NCI-H524 (cell line): ENCODE results near the gene MDM2.

Experiments
- DNase-seq, 2 experiments: peaks; one replicate each; lab custom pipeline; 2025; lab: John Stamatoyannopoulos, UW

Gene MDM2

DNA sequence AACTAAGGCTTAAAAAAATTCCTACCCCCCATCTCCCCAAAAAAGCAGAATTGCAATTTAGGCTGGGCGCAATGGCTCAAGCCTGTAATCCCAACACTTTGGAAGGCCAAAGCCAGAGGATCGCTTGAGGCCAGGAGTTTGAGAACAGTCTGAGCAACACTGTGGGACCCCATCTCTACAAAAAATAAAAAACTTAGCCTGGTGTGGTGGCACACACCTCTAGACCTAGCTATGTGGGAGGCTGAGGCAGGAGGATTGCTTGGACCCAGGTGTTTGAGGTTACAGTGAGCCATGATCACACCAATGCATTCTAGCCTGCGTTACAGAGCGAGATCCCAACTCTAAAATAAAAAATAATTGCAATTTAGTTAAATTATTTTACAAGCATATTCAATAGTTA lies 70.9 kb downstream of the MDM2 start:
- DNase-seq = no peak

DNA sequence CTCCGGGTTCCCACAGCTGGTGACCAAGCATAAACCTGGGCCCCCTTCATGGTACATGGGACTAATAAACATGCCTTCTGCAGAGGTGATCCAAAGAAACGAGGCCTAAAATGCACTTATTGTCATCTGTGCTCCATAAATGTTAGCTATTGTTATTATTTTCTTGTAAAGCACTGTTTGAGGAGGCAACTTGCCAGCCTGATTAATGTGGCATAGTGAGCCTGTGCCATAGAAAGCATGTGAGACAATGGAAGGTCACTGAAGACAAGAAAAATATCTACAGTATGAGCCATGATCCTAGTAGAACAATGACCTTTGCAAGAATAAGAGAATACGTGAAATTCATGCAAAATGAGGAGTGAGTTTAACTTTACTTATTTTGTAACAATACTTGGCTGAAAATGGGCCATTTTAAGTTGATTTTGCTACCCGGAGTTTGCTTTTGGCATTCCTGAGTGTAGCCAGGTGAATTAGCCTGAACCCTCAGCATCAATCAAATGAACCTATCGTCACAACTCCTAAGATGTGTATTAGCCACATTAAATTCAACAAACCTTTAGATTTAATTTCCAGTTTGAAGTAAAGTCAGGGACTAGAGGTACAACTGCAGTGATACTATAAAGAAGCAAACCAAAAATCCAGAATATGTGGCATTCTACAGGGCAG lies 72.8 kb downstream of the MDM2 start:
- DNase-seq = no peak

DNA sequence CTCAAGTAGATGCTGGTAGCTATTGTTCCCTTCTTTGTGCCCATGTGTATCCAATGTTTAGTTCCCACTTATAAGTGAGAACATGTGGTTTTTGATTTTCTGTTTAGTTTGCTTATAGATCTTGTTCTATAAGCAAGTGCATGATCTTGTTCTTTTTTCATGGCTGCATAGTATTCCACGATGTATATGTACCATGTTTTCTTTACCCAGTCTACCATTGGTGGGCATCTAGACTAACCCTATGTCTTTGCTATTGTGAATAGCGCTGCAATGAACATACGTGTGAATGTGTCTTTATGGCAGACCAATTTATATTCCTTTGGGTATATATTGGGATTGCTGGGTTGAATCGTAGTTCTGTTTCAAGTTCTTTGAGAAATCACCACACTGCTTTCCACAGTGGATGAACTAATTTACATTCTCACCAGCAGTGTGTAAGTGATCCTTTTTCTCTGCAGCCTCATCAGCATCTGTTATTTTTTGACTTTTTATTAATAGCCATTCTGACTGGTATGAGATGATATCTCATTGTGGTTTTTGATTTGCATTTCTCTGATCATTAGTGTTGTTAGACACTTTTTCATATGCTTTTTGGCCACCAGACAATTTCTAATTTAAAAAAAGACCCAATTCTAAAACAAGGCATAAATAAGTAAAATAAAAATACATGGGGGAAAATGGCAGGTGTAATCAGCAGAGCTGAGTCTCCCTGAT lies 74.4 kb downstream of the MDM2 start:
- DNase-seq = no peak

DNA sequence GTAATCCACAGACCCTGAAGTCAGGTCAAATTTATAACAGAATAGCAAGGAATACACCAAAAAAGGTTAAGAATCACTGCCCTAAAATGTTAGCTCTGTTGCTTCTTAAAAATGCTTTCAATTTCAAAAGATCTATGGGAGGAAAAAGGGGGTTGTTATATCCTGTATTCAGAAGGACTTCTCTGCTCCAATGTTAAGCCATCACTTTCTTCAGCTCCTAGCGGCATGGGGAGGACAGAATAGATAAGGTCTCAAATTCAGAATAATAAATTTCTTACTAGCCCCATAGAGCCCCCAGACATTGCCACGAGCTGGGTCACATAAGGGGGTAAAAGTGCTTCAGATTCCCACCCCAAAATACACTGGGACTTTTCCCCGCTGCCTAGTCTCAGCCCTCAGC lies 75.2 kb downstream of the MDM2 start:
- no peak for DNase-seq

DNA sequence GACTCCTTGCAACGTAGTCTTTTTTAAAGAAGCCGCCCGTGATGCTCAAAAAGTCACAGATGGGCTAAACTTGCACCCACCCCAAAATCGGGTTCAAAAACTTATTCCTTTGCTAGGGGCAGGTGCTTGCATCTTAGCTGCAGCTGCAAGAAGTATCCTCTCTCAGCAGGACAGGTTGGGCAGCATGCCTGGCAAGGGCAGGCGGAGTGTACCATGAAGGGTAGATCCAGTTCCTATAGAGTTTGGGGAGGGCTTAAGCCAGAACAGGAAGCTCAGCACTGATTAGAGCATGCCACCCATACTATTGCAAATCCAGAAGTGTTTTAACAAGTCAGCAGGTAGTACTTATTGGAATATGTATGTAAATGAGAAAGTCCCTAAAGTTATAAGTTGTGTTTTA lies 76.3 kb downstream of the MDM2 start:
- DNase-seq = no peak

DNA sequence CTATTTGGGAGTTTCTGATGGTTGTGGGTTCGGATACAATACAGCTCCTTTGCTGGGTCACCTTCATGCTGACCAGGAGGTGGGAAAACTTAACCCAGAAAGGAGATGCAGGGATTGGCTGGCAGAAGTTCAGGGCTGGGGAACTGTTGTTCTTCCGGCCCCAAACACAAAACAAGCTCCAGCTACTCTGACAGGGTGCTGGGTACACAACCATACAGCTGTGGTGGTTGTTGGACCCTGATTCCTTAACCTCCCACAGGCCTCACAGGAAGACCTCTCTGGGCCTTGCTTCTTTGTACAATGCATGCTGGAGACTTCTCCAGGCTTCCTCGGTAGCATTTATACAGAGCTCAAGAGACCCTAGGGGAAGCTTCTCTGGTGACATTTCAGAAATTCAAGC lies 77.4 kb downstream of the MDM2 start:
- no peak for DNase-seq

DNA sequence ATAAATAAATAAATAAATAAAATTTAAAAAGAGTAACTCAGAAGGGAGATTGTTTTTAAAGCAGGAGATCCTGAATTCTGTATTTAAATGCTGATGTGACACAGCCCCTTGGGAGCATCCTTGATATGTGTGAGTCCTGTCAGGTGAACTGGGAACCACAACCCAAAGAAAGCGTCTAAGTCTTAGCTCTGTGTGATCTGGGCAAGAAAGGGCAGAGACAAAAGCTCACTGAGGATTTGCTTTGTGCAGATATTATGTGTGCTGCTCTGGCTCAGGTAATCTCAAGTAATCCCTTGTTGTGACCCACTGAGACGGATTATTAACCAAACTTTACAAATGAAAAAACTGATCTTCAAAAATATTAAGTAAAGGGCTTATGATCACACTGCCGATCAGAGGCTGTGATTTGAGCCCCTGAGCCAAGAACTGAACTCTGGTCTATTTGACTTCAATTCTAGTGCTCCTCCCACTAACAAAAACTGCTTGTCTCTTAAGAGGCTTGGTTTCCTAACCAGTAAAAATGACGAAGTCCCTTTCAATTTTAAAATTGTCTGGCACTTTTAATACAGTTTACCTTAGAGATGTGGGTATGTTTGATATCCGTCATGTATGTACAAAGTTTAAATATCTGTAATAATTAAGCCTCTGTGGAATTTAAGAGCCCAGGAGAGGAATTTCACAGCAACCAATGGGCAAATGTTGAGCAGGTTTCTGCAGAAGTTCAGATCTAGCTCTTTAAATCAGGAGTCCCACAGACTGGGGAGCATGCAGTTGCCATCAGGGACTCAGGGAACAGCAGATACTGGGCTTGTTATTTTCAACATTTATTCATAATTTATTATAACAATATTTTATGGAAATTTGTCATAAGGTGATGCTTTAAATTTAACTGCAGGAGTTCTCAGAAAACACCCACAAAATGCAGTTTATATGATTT lies 78.9 kb downstream of the MDM2 start:
- no peak for DNase-seq

DNA sequence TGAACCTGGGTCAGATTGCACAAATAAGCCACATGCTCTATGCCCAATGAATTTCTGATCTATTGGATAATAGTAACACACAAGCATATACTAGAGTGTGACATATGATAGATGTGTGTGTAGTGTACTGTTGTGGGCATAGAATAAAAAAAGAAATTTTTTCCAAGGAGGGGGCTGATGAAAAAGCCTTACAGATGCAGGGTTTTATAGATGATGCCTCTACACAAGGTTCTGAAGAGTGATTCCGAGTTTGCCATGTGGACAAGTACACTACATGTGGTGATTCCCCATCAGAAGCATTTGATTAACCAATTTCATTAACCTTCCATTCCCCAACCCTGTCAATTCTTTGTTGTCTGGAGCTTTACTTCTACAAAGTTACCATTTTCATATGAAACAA lies 79.7 kb downstream of the MDM2 start:
- no peak for DNase-seq

DNA sequence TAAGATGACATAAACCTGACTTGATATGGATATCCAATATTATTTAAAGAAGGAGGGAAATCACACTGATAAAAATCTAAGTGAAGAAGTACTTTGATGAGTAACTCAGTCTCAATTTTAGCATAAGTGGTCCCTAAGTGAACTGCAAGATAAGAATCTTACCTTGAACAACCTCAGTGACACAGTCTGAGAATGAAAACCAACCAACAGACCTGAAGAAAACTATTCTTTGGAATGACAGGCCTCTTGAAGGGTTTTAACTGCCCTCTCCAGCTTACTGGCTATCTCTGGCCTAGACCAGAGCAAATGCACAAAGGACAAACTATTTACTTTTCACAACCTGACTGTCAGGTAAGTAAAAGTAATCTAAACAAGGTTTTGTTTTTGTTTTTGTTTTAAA lies 80.3 kb downstream of the MDM2 start:
- no peak for DNase-seq

DNA sequence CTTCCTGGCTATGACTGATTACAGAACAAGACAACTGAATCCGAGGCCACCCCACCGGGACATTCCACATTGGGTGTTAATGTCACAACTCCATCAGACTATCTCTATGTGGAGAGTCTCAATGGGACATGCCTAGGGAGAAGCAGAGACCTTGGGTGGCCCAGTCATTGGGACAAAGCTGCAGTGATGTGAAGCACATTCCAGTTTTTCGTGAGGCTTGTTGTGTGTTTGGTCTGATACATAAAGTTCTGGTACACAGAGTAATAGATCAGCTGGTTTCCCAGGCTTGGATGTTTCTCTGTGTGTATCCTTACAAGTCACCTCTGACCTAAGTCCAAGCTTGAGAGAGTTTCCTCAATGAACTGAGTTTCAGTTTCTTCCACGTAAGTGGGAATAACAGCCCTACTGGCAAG lies 82.7 kb downstream of the MDM2 start:
- DNase-seq = no peak

DNA sequence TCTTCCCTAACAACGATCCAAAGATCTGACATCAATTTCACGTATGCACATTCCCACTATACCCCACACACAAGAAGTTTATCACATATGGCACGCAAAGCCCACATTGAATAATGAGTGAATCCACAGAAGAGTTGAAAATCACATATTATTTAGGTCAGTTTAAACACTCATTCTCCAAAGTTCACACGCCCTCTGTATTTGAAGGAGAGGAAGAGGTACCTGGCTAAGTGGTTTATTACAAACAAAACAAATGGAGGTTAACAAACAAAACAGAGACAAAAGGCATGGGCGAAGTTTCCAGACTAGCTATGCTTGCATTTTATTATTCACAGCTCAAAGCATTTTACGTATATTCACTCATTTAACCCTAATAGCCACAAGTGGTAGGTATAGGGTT lies 83.2 kb downstream of the MDM2 start:
- no peak for DNase-seq

DNA sequence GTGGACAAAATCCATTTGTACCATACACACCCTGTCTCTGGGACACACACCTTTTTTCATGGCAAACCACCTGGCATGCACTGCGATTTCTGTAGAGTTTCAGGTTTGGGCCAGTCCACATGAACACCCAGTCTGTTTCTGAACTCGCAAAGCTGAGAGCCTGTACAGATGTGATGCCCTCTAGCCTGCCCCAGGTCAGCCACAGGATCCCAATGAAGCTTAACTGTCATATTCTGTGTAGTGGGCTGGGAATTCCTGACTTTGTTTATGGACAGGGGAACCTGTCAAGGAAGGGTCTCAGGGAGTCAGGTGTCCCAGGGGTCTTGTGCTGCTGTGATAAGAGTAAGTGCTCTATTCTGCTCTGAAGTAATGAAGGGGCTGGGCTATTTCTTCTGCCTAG lies 85.2 kb downstream of the MDM2 start:
- DNase-seq = no peak

DNA sequence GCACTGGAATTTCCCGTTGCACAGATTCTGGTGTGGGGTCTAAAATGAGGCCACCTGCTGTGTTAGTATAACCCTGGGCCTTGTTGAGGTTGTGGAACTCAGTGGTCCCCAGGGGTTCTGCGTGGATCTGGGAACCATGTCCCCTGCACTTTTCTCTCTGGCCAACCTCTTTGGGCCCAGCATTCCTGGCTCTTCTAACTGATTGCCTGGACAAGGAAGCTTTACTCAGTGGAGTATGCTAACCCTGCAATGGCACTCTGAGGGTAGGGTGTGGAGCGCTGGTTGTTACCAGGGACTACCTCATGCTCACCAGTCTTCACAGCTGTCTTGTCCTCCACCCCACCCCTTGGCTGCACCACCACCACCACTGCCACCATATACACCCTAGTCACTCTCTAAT lies 85.8 kb downstream of the MDM2 start:
- DNase-seq = no peak

DNA sequence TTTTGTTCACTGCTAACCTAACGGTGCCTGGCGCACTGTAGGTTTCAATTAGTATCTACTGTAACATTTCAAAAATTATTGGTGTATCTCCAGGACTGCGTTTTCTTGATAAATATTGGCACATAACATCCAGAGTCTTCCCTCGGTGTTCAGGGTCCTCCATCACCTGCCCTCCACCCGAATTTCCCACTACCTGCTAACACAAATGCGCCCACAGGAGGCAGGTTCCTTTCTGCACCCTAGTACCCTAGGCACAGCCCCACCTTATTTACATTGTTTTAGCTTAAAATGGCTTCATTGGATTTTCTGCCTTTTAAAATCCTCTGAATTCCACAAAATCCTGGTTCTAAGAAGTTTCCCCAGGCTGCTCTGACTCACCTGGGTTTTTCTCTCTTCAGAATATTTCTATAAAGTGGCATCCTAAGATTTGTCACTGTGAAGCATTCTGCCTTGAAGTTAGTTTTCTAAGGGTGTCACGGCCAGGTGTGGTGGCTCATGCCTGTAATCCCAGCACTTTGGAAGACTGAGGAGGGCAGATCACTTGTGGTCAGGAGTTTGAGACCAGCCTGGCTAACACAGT lies 86.4 kb downstream of the MDM2 start:
- DNase-seq = no peak

DNA sequence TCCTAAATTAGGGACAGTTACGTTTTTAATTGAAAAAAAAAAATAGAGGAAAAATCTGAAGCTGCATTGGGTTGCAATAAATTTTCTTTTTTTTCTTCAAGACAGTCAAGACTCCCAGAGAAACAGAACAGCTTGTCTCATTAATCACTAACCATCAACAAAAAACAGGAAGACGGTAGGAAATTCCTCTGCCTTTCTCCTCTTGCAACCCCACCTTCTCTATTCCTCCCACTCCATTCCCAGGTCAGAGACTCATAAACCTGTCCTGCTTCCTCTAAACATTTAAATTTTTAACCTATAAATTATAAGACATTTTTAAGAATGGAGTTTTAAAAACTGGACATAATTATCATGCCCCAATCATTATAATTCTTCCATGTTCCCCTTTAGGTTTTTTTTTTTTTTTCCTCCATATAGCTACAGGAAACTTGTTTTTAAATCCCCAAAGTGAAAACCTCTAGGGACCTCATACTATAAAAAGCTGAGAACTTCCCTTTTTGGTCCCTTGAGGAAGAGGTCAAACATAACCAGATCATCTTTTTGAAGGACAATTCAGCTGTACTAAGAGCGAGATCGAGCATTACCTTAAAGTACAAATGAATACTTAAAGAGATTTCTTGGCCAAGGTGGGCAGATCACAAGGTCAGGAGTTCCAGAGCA lies 89.0 kb downstream of the MDM2 start:
- no peak for DNase-seq

DNA sequence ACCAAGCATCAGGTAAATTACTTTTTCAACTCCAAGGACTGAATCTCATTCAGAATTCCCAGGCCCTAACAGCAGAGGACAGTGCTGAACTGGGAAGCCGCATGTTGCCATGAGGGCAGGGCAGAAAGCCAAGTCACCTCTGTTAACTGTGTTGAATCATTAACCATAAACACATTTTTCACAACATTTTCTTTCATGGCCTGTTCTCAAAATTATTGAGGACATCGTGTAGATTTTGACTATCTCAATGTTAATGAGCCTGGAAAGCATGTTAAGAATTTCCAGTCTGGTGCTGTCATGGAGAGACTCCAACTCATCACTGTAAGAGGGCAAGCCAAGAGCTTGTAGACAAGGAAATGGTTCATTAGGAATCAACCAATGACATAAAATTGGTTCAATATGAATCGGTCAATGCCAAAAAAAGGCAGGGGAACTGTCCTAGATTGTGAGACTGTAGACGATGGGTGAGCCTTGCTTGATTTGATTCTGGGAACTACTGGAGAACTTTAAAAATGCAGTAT lies 91.3 kb downstream of the MDM2 start:
- no peak for DNase-seq

DNA sequence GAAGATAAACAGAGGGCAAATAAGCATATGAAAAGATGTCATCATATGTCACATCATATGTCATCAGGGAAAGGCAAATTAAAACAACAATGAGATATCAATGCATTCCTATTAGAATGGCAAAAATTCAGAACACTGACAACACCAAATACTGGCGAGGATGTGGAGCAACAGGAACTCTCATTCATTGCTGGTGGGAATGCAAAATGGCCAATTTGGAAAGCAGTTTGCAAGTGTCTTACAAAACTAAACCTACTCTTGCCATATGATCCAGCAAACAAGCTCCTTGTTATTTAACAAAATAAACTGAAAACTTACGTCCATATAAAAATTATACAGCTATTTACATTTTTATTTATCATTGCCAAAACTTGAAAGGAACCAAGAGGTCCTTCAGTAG lies 92.3 kb downstream of the MDM2 start:
- DNase-seq = no peak
